GM23338 (cell line): ENCODE results near the gene RRBP1. TPM values are rescaled to one million over a fixed set of nuclear protein-coding genes. Genes with fewer than 3 reads are reported as not detected.

Source experiments
- ATAC-seq: fragments of 200-7000 bp; cut with Tn5 transposase; 3 replicates; pipeline ENCODE4 v1.9.1; 2020
- DNase-seq: peaks from one replicate; pipeline ENCODE4 v3.0.0-alpha.2; 2015; ENCODE audit warnings: low spot score
- H2AFZ ChIP-seq: fragments of 200-600 bp; sonication (generic); 2 replicates; pipeline ENCODE4 v1.8.0; 2016; ENCODE audit warnings: antibody characterized with exemption, mild to moderate bottlenecking, moderate library complexity
- H3F3A ChIP-seq: fragments of 200-600 bp; sonication (generic); replicated peaks from 2 replicates; pipeline ENCODE4 v1.8.0; 2017; ENCODE audit warnings: antibody characterized with exemption, mixed run types, low read depth
- H3K27ac ChIP-seq: fragments of 200-600 bp; sonication (generic); 2 replicates; pipeline ENCODE4 v1.6.1; 2016; ENCODE audit warnings: low read depth
- H3K27me3 ChIP-seq: fragments of 200-600 bp; sonication (generic); 2 replicates; pipeline ENCODE4 v1.8.0; 2016; ENCODE audit warnings: mild to moderate bottlenecking, mixed run types, moderate library complexity; ENCODE audit not compliant: insufficient read depth
- H3K36me3 ChIP-seq: fragments of 200-600 bp; sonication (generic); 2 replicates; pipeline ENCODE4 v1.8.0; 2016; ENCODE audit warnings: mild to moderate bottlenecking; ENCODE audit not compliant: insufficient read depth
- H3K4me1 ChIP-seq: fragments of 200-600 bp; sonication (generic); 2 replicates; pipeline ENCODE4 v1.8.0; 2016; ENCODE audit warnings: mild to moderate bottlenecking, moderate library complexity; ENCODE audit not compliant: insufficient read depth
- H3K4me2 ChIP-seq: fragments of 200-600 bp; sonication (generic); 2 replicates; pipeline ENCODE4 v1.7.1; 2017; ENCODE audit warnings: mixed run types
- H3K4me3 ChIP-seq: fragments of 200-600 bp; sonication (generic); 2 replicates; pipeline ENCODE4 v1.6.1; 2016; ENCODE audit warnings: mixed run types
- H3K79me2 ChIP-seq: fragments of 200-600 bp; sonication (generic); replicated peaks from 2 replicates; pipeline ENCODE4 v1.8.0; 2017; ENCODE audit warnings: mild to moderate bottlenecking; ENCODE audit not compliant: insufficient read depth
- H3K9me2 ChIP-seq: fragments of 200-600 bp; sonication (generic); 2 replicates; pipeline ENCODE4 v1.8.0; 2017; ENCODE audit not compliant: insufficient read depth
- H4K20me1 ChIP-seq: fragments of 200-600 bp; sonication (generic); replicated peaks from 2 replicates; pipeline ENCODE4 v1.8.0; 2017; ENCODE audit warnings: mild to moderate bottlenecking; ENCODE audit not compliant: insufficient read depth
- H3K27ac Mint-ChIP-seq: 2 replicates; pipeline ENCODE4 v1.8.0; 2020; ENCODE audit warnings: inconsistent platforms, mild to moderate bottlenecking, moderate library complexity, mixed read lengths
- H3K27me3 Mint-ChIP-seq: 3 replicates; pipeline ENCODE4 v1.8.0; 2022; ENCODE audit warnings: low read depth, mild to moderate bottlenecking, moderate library complexity, mixed read lengths, inconsistent platforms; ENCODE audit not compliant: insufficient read depth, poor library complexity
- H3K36me3 Mint-ChIP-seq: 3 replicates; pipeline ENCODE4 v1.8.0; 2021; ENCODE audit warnings: low read depth, mild to moderate bottlenecking, inconsistent platforms, moderate library complexity, mixed read lengths
- H3K4me1 Mint-ChIP-seq: 3 replicates; pipeline ENCODE4 v1.8.0; 2020; ENCODE audit warnings: mild to moderate bottlenecking, inconsistent platforms, mixed read lengths
- H3K4me3 Mint-ChIP-seq: 3 replicates; pipeline ENCODE4 v1.8.0; 2021; ENCODE audit warnings: moderate library complexity, mild to moderate bottlenecking, inconsistent platforms, mixed read lengths
- H3K9me3 Mint-ChIP-seq: 3 replicates; pipeline ENCODE4 v1.8.0; 2020; ENCODE audit warnings: moderate library complexity, mild to moderate bottlenecking, inconsistent platforms, mixed read lengths
- CREB1 ChIP-seq: fragments of 250-450 bp; sonication (Bioruptor Pico); IDR thresholded peaks from 2 replicates; pipeline ENCODE4 v1.5.0; 2020; ENCODE audit warnings: low read depth, mild to moderate bottlenecking, moderate library complexity
- EZH2phosphoT487 ChIP-seq: fragments of 200-600 bp; sonication (generic); IDR thresholded peaks from one replicate; pipeline ENCODE4 v1.8.1; 2018; ENCODE audit warnings: antibody characterized with exemption; ENCODE audit not compliant: unreplicated experiment
- JUNB ChIP-seq: IDR thresholded peaks from one replicate; pipeline ENCODE4 v1.6.1; 2016; ENCODE audit warnings: antibody characterized with exemption; ENCODE audit not compliant: unreplicated experiment
- NANOG ChIP-seq: IDR thresholded peaks from 2 replicates; pipeline ENCODE4 v1.6.1; 2016; ENCODE audit warnings: antibody characterized with exemption, borderline replicate concordance
- STAT1 ChIP-seq: IDR thresholded peaks from one replicate; pipeline ENCODE4 v1.6.1; 2016; ENCODE audit warnings: antibody characterized with exemption; ENCODE audit not compliant: unreplicated experiment
- ZNF114 ChIP-seq: fragments of 250-450 bp; sonication (Bioruptor Pico); IDR thresholded peaks from 2 replicates; pipeline ENCODE4 v1.5.0; 2020; ENCODE audit warnings: mild to moderate bottlenecking, moderate library complexity
- ZNF331 ChIP-seq: fragments of 250-450 bp; sonication (Bioruptor Pico); IDR thresholded peaks from 2 replicates; pipeline ENCODE4 v1.5.0; 2020; ENCODE audit warnings: low read depth, mild to moderate bottlenecking, moderate library complexity
- polyA plus RNA-seq: library from polyadenylated mRNA; unstranded; fragments of >200 nt; fragmentation: Nextera tagmentation; extraction: Ambion mirVana; gene quantifications from 2 replicates; pipeline ENCODE4 v1.2.1, GENCODE V29; 2016
- total RNA-seq: library from RNA; depleted of rRNA; stranded (reverse); fragments of >200 nt; shearing (Covaris generic); gene quantifications from 2 replicates; pipeline ENCODE4 v1.2.3, GENCODE V29; 2014
- TF ChIP-seq, protein P1 (sequence below): IDR thresholded peaks from one replicate; pipeline ENCODE4 v1.6.1; 2018; ENCODE audit warnings: antibody characterized with exemption; ENCODE audit not compliant: unreplicated experiment

The RRBP1 gene
- total and polyA plus RNA-seq, 2 experiments from 2014 or later, result 105 to 113 TPM

DNA sequence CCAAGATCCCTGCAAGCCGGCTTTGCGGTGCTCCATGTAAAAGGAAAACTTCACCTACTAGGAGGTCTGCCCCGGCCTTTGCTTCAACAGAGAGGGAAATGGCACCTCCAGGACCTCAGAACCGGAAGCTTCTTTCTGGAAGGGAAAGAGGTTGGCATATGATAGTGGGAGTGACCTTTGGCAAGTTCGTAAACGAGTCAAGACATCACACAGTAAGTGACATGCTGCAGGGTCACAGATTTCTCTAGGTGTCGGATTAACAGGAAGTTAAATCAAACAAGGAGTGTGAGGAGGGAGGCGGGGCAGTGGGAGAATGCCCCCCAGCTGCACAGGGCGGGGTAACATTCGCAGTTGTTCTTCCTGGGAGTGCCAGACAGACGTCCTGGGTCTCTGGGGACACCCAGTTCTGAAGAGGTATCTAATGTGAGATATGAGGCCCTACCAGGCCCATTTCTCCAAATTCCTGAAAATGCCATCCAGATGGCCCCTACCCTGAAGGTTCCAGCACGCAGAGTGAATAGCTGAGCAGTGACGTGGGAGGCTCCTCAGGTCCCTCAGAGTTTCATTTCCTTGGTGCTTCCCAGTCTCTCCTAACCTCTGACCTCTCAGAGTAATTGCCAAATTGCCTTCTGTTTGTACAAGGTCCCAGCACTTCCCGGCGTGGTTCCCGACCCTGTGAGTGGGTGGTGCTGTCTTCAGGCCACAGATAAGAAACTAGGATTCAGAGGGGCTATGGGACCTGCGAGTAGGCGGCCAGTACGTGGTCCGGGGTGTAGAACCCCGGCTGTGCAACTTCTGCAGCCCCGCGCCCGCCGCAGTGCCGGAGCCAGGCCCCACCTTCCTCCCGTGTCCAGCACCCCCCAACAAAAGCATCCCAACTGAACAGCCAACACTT, 1.9 kb downstream of the RRBP1 start:
- peak overlapping the region; percentile 83 for H3K4me3 ChIP-seq
- H3K4me2 ChIP-seq, result peak overlapping the region; percentile 98
- 0 out of 2 replicates have a peak overlapping the region, but pooled peaks have one; percentile 21 for H3K27ac ChIP-seq
- H3K9me3 Mint-ChIP-seq, result no peaks in the 10 kb centered on the region
- TF ChIP-seq STAT1 (no peak), JUNB (no peak), EZH2phosphoT487 (no peak), ZNF114 (CRISPR knock-in tag) (no peak), NANOG (no peak), CREB1 (CRISPR knock-in tag) (no peak)
- TF ChIP-seq, protein P1, sequence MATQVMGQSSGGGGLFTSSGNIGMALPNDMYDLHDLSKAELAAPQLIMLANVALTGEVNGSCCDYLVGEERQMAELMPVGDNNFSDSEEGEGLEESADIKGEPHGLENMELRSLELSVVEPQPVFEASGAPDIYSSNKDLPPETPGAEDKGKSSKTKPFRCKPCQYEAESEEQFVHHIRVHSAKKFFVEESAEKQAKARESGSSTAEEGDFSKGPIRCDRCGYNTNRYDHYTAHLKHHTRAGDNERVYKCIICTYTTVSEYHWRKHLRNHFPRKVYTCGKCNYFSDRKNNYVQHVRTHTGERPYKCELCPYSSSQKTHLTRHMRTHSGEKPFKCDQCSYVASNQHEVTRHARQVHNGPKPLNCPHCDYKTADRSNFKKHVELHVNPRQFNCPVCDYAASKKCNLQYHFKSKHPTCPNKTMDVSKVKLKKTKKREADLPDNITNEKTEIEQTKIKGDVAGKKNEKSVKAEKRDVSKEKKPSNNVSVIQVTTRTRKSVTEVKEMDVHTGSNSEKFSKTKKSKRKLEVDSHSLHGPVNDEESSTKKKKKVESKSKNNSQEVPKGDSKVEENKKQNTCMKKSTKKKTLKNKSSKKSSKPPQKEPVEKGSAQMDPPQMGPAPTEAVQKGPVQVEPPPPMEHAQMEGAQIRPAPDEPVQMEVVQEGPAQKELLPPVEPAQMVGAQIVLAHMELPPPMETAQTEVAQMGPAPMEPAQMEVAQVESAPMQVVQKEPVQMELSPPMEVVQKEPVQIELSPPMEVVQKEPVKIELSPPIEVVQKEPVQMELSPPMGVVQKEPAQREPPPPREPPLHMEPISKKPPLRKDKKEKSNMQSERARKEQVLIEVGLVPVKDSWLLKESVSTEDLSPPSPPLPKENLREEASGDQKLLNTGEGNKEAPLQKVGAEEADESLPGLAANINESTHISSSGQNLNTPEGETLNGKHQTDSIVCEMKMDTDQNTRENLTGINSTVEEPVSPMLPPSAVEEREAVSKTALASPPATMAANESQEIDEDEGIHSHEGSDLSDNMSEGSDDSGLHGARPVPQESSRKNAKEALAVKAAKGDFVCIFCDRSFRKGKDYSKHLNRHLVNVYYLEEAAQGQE, result no peak
- H3K27me3 ChIP-seq, result no peaks in the 10 kb centered on the region
- H3K36me3 ChIP-seq, result 0 out of 2 replicates have a peak, but pooled peaks cover 5% of the 10 kb centered on the region
- peak overlapping the region; percentile 80 for H3K27ac Mint-ChIP-seq
- peaks cover 49% of the 10 kb centered on the region for H4K20me1 ChIP-seq
- H3K4me1 Mint-ChIP-seq, result peaks cover 37% of the 10 kb centered on the region
- DNase-seq (peak; percentile 46), ATAC-seq (no peak)
- peaks cover 24% of the 10 kb centered on the region for H3K4me1 ChIP-seq
- peak overlapping the region; percentile 86 for H3K4me3 Mint-ChIP-seq
- peaks cover 36% of the 10 kb centered on the region for H3K36me3 Mint-ChIP-seq
- H3K79me2 ChIP-seq, result peaks cover 57% of the 10 kb centered on the region
- peaks cover 6% of the 10 kb centered on the region for H3K27me3 Mint-ChIP-seq
- 0 out of 2 replicates have a peak, but pooled peaks cover 4% of the 10 kb centered on the region for H3F3A ChIP-seq
- no peaks in the 10 kb centered on the region for H3K9me2 ChIP-seq
- no peak overlapping the region for H2AFZ ChIP-seq

DNA sequence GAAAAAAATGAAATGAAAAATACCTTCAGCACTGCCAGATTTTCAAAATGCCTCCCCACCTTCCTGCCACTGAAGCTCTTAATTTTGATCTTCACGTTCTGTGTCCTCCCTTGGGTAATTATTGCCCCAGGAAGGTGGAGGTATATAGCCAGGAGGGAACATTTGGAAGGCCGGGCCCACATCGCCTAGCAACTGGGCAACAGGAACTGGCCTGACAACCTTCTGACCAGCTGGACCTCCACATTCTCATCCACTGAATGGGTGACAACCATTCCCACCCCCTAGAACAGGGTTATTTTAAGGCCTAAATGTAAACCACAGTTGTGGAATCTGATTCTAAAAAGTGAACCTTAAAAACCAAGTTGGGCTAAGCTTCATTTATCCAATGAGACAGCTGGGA, 3.2 kb downstream of the RRBP1 start:
- Mint-ChIP-seq H3K9me3 (no peaks in the 10 kb centered on the region), H3K27ac (no peak overlapping the region), H3K4me1 (peaks cover 40% of the 10 kb centered on the region), H3K36me3 (peaks cover 36% of the 10 kb centered on the region), H3K4me3 (no peak overlapping the region), H3K27me3 (peaks cover 6% of the 10 kb centered on the region)
- peaks cover 70% of the 10 kb centered on the region for H3K79me2 ChIP-seq
- no peak overlapping the region for H2AFZ ChIP-seq
- H3F3A ChIP-seq, result 0 out of 2 replicates have a peak, but pooled peaks cover 4% of the 10 kb centered on the region
- H3K36me3 ChIP-seq, result 0 out of 2 replicates have a peak, but pooled peaks cover 5% of the 10 kb centered on the region
- H3K9me2 ChIP-seq, result no peaks in the 10 kb centered on the region
- H3K27me3 ChIP-seq, result no peaks in the 10 kb centered on the region
- ATAC-seq (no peak), DNase-seq (no peak)
- no peak overlapping the region for H3K4me3 ChIP-seq
- peaks cover 24% of the 10 kb centered on the region for H3K4me1 ChIP-seq
- H3K27ac ChIP-seq, result no peak overlapping the region
- 0 out of 2 replicates have a peak overlapping the region, but pooled peaks have one; percentile 98 for H3K4me2 ChIP-seq
- peaks cover 60% of the 10 kb centered on the region for H4K20me1 ChIP-seq
- no peak for TF ChIP-seq EZH2phosphoT487
- no peak for TF ChIP-seq CREB1 (CRISPR knock-in tag)
- TF ChIP-seq, protein P1, result no peak
- no peak for TF ChIP-seq ZNF331
